Spinal cord (tissue), 10 donors: ENCODE data around the gene TRIM40. TPM values are rescaled to one million over a fixed set of nuclear protein-coding genes. Genes with fewer than 3 reads are reported as not detected.

Source experiments
- DNase-seq, 6 donors: peaks; one replicate each; pipeline versions ENCODE4 v3.0.0 to v3.0.0-alpha.2; 2013 to 2015; ENCODE audit warnings: low spot score in 6 of 6, low read depth in 4 of 6
- H3K27ac ChIP-seq: one replicate; pipeline ENCODE4 v1.5.1; 2013; ENCODE audit warnings: low read depth, low read length, control low read depth
- H3K27me3 ChIP-seq: one replicate; pipeline ENCODE4 v1.6.1; 2013; ENCODE audit warnings: low read length; ENCODE audit not compliant: control insufficient read depth, insufficient read depth
- H3K36me3 ChIP-seq: one replicate; pipeline ENCODE4 v1.6.1; 2013; ENCODE audit warnings: low read length; ENCODE audit not compliant: control insufficient read depth, insufficient read depth
- H3K4me1 ChIP-seq: one replicate; pipeline ENCODE4 v1.6.1; 2013; ENCODE audit warnings: low read length; ENCODE audit not compliant: control insufficient read depth, insufficient read depth
- H3K4me3 ChIP-seq: one replicate; pipeline ENCODE4 v1.5.1; 2013; ENCODE audit warnings: low read depth, low read length, control low read depth
- H3K9me3 ChIP-seq: one replicate; pipeline ENCODE4 v1.6.1; 2013; ENCODE audit warnings: low read length; ENCODE audit not compliant: control insufficient read depth, insufficient read depth
- WGBS: methylation state at CpG from one replicate; pipeline ENCODE4 v1.1.5; 2013; ENCODE audit warnings: missing lambda C conversion rate; ENCODE audit not compliant: insufficient coverage; 5-methylcytosine and 5-hydroxymethylcytosine counted together
- polyA plus RNA-seq, 2 donors: library from polyadenylated mRNA; unstranded; fragments of 120-200 nt; gene quantifications; one replicate each; pipeline ENCODE4 v1.2.1, GENCODE V29; 2013; ENCODE audit not compliant: insufficient read length in 2 of 2
- small RNA-seq: library from RNA; depleted of rRNA; stranded (forward); fragments of <200 nt; gene quantifications from one replicate; pipeline ENCODE3, GENCODE V24; 2014; ENCODE audit warnings: low replicate concordance
- total RNA-seq, 2 donors: library from RNA; depleted of rRNA in 1 of 2; stranded (reverse); fragments of 120-200 nt in 1 of 2; fragments of >200 nt in 1 of 2; gene quantifications; one replicate each; pipeline versions ENCODE4 v1.2.3 to v1.2.4, GENCODE V29; 2013 to 2014
- donor health status: healthy.

The TRIM40 gene
- total and polyA plus RNA-seq, 4 donors = 0.17 to 0.19 TPM; not detected in 2

DNA sequence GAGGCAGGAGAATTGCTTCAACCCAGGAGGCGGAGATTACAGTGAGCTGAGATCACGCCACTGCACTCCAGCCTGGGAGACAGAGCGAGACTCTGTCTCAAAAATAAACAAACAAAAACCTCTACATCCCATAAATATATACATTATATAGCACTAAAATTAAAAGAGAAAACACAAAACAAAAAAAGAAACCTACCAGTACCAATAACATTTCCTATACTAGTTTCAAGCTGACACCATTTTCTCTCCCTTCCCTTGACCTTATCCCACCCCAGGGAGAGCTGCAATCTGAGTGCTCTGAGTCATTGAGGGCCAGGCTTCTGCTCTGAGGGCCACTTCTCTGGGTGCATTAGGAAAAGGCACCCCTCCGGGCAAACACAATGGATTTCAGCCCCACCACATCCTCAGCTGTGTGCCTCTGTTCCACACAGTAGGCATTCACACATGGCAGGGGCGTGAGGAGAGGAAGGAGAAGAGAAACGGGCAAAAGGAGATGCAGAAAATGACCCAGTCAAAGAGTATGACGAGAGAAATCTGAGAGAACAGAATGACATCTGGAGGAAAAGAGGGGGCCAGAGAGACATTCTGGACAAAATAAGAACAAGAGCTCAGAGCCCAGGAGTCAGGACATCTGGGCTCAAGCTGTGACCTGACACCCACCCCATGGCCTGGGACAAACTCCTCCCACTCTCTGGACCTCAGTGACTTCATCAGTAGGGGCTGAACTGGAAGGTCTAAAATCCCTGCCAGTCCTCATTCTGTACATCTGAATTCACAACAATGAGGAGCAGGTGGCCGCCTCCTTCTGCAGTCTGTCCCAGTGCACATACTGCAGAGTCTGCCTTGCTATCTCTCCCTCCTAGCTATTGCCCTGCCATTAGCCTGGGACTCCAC is 59.1 kb downstream of the TRIM40 start:
- 76% methylated on average over 5 of the region's 8 CpGs for WGBS
- no peaks in the 10 kb centered on the region for H3K4me1 ChIP-seq
- no peaks in the 10 kb centered on the region for H3K27me3 ChIP-seq
- no peak overlapping the region for H3K27ac ChIP-seq
- H3K36me3 ChIP-seq = peaks cover 64% of the 10 kb centered on the region
- no peaks in the 10 kb centered on the region for H3K9me3 ChIP-seq
- no peak overlapping the region for H3K4me3 ChIP-seq
- no peak for DNase-seq

DNA sequence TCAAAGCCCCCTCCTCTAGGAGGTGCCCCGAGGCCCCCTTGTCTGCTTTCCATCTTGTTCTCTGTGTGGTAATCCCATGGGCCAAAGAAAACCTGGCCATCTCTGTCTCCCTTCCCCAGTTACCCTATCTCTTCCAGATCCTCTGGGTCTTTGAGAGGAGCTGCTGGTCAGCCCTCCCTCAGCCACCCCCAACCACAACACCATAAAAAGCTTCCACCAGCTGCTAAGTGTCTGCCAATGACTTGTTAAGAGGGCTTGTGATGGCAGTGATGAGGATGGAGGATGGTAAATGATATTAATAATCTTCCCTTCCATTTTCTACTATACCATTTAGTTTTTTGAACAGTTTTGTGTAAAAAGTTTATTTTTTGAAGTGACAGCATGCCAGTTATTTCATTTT is 60.0 kb downstream of the TRIM40 start:
- DNase-seq = no peak
- H3K4me1 ChIP-seq = no peaks in the 10 kb centered on the region
- no peaks in the 10 kb centered on the region for H3K9me3 ChIP-seq
- no peak overlapping the region for H3K4me3 ChIP-seq
- 100% methylated on average over 1 of the region's 1 CpG for WGBS
- no peaks in the 10 kb centered on the region for H3K27me3 ChIP-seq
- peaks cover 65% of the 10 kb centered on the region for H3K36me3 ChIP-seq
- H3K27ac ChIP-seq = no peak overlapping the region

DNA sequence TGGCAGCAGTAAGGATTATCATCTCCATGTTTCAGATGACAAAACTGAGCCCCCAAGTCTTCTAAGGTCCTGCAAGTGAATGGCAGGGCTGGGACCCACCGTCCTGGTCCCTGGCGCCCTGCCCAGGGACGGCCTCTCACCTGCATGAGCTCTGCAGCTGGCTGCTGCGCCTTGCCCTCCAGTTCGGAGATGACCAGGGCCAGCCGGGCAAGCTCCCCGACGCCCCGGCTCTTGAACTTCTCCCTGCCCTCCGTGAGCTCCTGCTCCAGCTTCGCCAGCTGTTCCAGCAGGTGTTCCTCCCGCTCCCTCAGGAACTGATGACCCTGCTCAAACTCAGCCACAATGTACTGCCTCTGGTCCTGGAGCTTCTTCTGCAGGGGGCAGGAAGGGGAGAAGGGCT is 60.4 kb downstream of the TRIM40 start:
- Histone ChIP-seq H3K36me3 (peaks cover 64% of the 10 kb centered on the region), H3K27ac (no peak overlapping the region), H3K4me3 (no peak overlapping the region), H3K9me3 (no peaks in the 10 kb centered on the region), H3K4me1 (no peaks in the 10 kb centered on the region), H3K27me3 (no peaks in the 10 kb centered on the region)
- WGBS = 97% methylated on average over 11 of the region's 12 CpGs
- no peak for DNase-seq

Small RNA genes within 50 kb of the gene (small RNA-seq; reads per million reads assigned to genes)
- not detected for gene RF00554

Other genes starting within 250 kb of the TRIM40 start
- 100 to 1,000 TPM; 112 to 246 TPM for gene HLA-A, start 193.6 kb upstream of the TRIM40 start, total RNA-seq
- 100 to 1,000 TPM; 116 to 215 TPM for gene HLA-A, start 193.6 kb upstream of the TRIM40 start, polyA plus RNA-seq
- gene POLR1H, start 74.9 kb upstream of the TRIM40 start, total RNA-seq = 10 to 100 TPM; 18.0 to 35.2 TPM
- 10 to 100 TPM; 18.3 to 21.0 TPM for gene POLR1H, start 74.9 kb upstream of the TRIM40 start, polyA plus RNA-seq
- 10 to 100 TPM; 19.6 to 48.3 TPM for gene PPP1R11, start 68.9 kb upstream of the TRIM40 start, total RNA-seq
- 10 to 100 TPM; 85.7 to 97.7 TPM for gene PPP1R11, start 68.9 kb upstream of the TRIM40 start, polyA plus RNA-seq
- gene RNF39, start 60.4 kb upstream of the TRIM40 start, total RNA-seq = not detected
- gene RNF39, start 60.4 kb upstream of the TRIM40 start, polyA plus RNA-seq = 1 to 10 TPM; 2.2 to 2.3 TPM
- gene TRIM31, start 23.1 kb upstream of the TRIM40 start, total RNA-seq = not detected
- gene TRIM31, start 23.1 kb upstream of the TRIM40 start, polyA plus RNA-seq = not detected
- gene TRIM10, start 25.1 kb downstream of the TRIM40 start, total RNA-seq = 1 to 10 TPM in 1 of 2 donors, under 1 TPM in 1; 0.94 to 2.2 TPM
- gene TRIM10, start 25.1 kb downstream of the TRIM40 start, polyA plus RNA-seq = under 1 TPM; 0.14 to 0.19 TPM
- not detected for gene TRIM15, start 27.4 kb downstream of the TRIM40 start, total RNA-seq
- gene TRIM15, start 27.4 kb downstream of the TRIM40 start, polyA plus RNA-seq = not detected
- 10 to 100 TPM; 23.5 to 28.9 TPM for gene TRIM26, start 77.3 kb downstream of the TRIM40 start, total RNA-seq
- 10 to 100 TPM; 38.9 to 53.9 TPM for gene TRIM26, start 77.3 kb downstream of the TRIM40 start, polyA plus RNA-seq
- gene TRIM39, start 190.8 kb downstream of the TRIM40 start, total RNA-seq = 10 to 100 TPM in 1 of 2 donors, 1 to 10 TPM in 1; 7.4 to 13.1 TPM
- gene TRIM39, start 190.8 kb downstream of the TRIM40 start, polyA plus RNA-seq = 10 to 100 TPM; 11.3 to 11.8 TPM
- 10 to 100 TPM; 15.7 to 41.3 TPM for gene RPP21, start 209.0 kb downstream of the TRIM40 start, total RNA-seq
- 10 to 100 TPM; 49.1 to 56.9 TPM for gene RPP21, start 209.0 kb downstream of the TRIM40 start, polyA plus RNA-seq